Measurements from ENCODE around the gene SKIC2.
"Not testable (repeated sequence)": the region's sequence is repeated elsewhere in the genome, so short reads cannot be mapped to it uniquely, and the experiment has no call there.

DNA sequence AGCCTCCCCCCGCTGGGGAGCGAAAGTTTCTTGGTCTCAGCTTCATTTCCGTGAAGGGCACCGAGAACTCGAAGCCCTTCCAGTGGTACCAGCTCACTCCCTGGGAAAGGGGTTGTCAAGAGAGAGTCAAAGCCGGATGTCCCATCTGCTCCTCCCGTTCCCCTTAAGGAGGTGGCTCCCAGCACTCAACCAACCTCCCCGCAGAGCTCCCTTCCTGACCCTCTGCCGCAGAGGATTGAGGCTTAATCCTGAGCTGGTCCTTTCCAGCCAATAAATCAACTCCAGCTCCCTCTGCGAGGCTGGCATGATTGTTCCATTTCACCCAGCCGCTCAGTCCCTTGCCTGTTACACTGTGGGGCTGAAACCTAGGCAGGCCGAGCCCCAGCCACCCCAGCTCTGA, 49.6 kb downstream of the SKIC2 start:
- TF ChIP-seq, protein P1, sequence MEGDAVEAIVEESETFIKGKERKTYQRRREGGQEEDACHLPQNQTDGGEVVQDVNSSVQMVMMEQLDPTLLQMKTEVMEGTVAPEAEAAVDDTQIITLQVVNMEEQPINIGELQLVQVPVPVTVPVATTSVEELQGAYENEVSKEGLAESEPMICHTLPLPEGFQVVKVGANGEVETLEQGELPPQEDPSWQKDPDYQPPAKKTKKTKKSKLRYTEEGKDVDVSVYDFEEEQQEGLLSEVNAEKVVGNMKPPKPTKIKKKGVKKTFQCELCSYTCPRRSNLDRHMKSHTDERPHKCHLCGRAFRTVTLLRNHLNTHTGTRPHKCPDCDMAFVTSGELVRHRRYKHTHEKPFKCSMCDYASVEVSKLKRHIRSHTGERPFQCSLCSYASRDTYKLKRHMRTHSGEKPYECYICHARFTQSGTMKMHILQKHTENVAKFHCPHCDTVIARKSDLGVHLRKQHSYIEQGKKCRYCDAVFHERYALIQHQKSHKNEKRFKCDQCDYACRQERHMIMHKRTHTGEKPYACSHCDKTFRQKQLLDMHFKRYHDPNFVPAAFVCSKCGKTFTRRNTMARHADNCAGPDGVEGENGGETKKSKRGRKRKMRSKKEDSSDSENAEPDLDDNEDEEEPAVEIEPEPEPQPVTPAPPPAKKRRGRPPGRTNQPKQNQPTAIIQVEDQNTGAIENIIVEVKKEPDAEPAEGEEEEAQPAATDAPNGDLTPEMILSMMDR (IDR thresholded peaks at IDR 0.05): not testable (repeated sequence)
- not testable (repeated sequence) for TF ChIP-seq POLR2A, POLR2AphosphoS5 (IDR thresholded peaks at IDR 0.05)

All from prostate gland (tissue), 2 donors.